Calu3 (cell line): ENCODE measurements around the gene RPP25L. TPM values are rescaled to one million over a fixed set of nuclear protein-coding genes. Genes with fewer than 3 reads are reported as not detected.
A peak's percentile ranks its signal among the peaks of the same experiment; 100 is the strongest.

ENCODE experiments used
- BruUV-seq: library from RNA; stranded (reverse); fragments of 400-500 nt; replicated peaks from 2 replicates; lab custom pipeline; 2021; lab: Mats Ljungman, UMichigan
- CTCF ChIA-PET: fragments of 300-600 bp; sonication (Branson Sonifier 250); formaldehyde crosslinking; loops from one replicate; lab custom pipeline; 2022; ENCODE audit warnings: antibody characterized with exemption; lab: Charles Lee
- DNase-seq: peaks from one replicate; pipeline ENCODE4 v3.0.0; 2022
- H3K27ac Mint-ChIP-seq: one replicate; pipeline ENCODE4 v1.8.0; 2022; ENCODE audit warnings: mixed read lengths; ENCODE audit not compliant: unreplicated experiment
- H3K27me3 Mint-ChIP-seq: one replicate; pipeline ENCODE4 v1.8.0; 2022; ENCODE audit warnings: mixed read lengths; ENCODE audit not compliant: unreplicated experiment
- H3K36me3 Mint-ChIP-seq: one replicate; pipeline ENCODE4 v1.8.0; 2022; ENCODE audit warnings: mild to moderate bottlenecking, moderate library complexity, mixed read lengths; ENCODE audit not compliant: insufficient read depth, unreplicated experiment
- H3K4me1 Mint-ChIP-seq: one replicate; pipeline ENCODE4 v1.8.0; 2022; ENCODE audit warnings: mild to moderate bottlenecking, low read depth, mixed read lengths; ENCODE audit not compliant: unreplicated experiment
- H3K4me3 Mint-ChIP-seq: one replicate; pipeline ENCODE4 v1.8.0; 2022; ENCODE audit warnings: mild to moderate bottlenecking, low read depth, moderate library complexity, mixed read lengths; ENCODE audit not compliant: unreplicated experiment
- H3K9me3 Mint-ChIP-seq: one replicate; pipeline ENCODE4 v1.8.0; 2022; ENCODE audit warnings: low read depth, mixed read lengths; ENCODE audit not compliant: unreplicated experiment
- intact Hi-C: fragments of 100-400 bp; cut with micrococcal nuclease; formaldehyde crosslinking; loops from one replicate; pipeline ENCODE4 v1.10.0; 2022; ENCODE audit not compliant: unreplicated experiment
- total RNA-seq: library from RNA; stranded (reverse); gene quantifications from 2 replicates; pipeline ENCODE4 v1.2.3, GENCODE V29; 2022
- TF ChIP-seq, protein P1 (sequence below): fragments of 200-600 bp; IDR thresholded peaks from one replicate; pipeline ENCODE4 v1.8.0; 2022; ENCODE audit warnings: antibody characterized with exemption; ENCODE audit not compliant: unreplicated experiment

Gene RPP25L
- total RNA-seq, 1 experiment from 2014 or later = 17.6 TPM

DNA sequence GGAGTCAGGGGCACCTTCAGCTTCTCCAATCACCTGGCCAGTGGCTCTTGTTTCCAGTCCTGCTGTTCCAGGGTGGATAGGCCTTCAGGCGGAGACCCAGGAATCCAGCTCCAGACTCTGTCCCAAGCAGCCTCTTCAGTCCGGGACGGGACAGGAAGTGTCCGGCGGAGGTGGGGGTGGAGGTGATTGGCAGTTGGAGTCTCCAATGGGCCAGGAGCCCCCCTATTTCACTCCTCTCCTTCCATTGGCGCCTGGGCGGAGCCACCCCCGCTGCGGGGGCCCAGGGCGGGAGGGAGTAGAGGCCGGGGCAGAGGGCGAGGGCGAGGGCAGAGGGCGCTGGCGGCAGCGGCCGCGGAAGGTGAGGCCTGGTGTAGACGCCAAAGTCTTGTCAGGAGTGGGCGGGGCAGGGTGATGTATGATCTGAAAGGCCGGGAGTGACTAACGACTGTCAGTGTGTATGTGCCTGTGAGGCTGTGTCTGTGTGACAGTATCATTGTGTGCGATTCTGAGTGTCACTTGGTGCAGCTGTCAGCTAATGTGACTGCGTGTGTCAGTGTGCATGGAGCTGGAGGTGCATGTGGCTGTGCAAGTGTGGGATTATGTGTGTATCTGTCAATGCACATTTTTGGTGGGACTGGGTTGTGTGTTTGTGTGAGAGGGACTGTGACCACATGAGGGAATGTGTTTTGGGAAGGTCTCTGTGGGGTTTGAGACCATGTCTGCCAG lies 40.1 kb upstream of the RPP25L start, which contains the start of gene IL11RA:
TSS of gene IL11RA (plus strand) at position 310 of the 726 bp plus-strand sequence. CDS start 3,033 bp downstream, outside the sequence.
- DNase-seq = peak; percentile 68
- CTCF ChIA-PET = interaction anchor here (1.0 kb wide), 1 partner anchor 13 kb away, joined by 4 read pairs; no protein-coding TSS in a partner anchor
- no peaks in the 10 kb centered on the region for H3K9me3 Mint-ChIP-seq
- intact Hi-C loops = no loop called here
- peaks cover 17% of the 10 kb centered on the region for H3K36me3 Mint-ChIP-seq
- TF ChIP-seq, protein P1, sequence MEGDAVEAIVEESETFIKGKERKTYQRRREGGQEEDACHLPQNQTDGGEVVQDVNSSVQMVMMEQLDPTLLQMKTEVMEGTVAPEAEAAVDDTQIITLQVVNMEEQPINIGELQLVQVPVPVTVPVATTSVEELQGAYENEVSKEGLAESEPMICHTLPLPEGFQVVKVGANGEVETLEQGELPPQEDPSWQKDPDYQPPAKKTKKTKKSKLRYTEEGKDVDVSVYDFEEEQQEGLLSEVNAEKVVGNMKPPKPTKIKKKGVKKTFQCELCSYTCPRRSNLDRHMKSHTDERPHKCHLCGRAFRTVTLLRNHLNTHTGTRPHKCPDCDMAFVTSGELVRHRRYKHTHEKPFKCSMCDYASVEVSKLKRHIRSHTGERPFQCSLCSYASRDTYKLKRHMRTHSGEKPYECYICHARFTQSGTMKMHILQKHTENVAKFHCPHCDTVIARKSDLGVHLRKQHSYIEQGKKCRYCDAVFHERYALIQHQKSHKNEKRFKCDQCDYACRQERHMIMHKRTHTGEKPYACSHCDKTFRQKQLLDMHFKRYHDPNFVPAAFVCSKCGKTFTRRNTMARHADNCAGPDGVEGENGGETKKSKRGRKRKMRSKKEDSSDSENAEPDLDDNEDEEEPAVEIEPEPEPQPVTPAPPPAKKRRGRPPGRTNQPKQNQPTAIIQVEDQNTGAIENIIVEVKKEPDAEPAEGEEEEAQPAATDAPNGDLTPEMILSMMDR = no peak
- H3K27me3 Mint-ChIP-seq = peaks cover 20% of the 10 kb centered on the region
- BruUV-seq = no TSS peak
- peak within 1 kb of the TSS; percentile 86 for H3K4me3 Mint-ChIP-seq
- H3K4me1 Mint-ChIP-seq = peaks cover 29% of the 10 kb centered on the region
- peak within 1 kb of the TSS; percentile 21 for H3K27ac Mint-ChIP-seq

DNA sequence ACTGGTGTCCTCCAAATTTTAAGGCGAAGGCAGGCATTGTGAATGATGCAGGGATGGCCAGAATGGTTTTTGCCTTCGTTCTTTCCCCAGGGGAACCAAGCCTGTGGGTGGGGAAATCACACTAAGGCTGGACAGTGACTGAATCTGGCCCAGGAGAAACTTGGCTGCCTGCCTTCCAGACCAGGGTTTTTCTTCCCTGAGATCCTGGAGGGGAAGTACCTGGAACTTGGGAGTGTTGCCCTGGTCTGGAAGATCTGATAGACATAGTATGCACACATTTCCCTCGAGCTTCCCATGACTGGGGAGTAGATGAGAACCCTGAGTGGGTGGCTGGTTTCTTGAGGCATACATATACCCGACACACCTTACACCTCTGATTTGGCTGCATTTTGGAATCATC lies 39.4 kb upstream of the RPP25L start:
- H3K4me3 Mint-ChIP-seq = peak overlapping the region; percentile 86
- H3K36me3 Mint-ChIP-seq = peaks cover 24% of the 10 kb centered on the region
- intact Hi-C loops = no loop called here
- H3K27ac Mint-ChIP-seq = peak overlapping the region; percentile 21
- H3K9me3 Mint-ChIP-seq = no peaks in the 10 kb centered on the region
- CTCF ChIA-PET = no interaction called here
- TF ChIP-seq, protein P1 = no peak
- BruUV-seq = no TSS peak
- H3K27me3 Mint-ChIP-seq = peaks cover 20% of the 10 kb centered on the region
- DNase-seq = no peak
- peaks cover 29% of the 10 kb centered on the region for H3K4me1 Mint-ChIP-seq

DNA sequence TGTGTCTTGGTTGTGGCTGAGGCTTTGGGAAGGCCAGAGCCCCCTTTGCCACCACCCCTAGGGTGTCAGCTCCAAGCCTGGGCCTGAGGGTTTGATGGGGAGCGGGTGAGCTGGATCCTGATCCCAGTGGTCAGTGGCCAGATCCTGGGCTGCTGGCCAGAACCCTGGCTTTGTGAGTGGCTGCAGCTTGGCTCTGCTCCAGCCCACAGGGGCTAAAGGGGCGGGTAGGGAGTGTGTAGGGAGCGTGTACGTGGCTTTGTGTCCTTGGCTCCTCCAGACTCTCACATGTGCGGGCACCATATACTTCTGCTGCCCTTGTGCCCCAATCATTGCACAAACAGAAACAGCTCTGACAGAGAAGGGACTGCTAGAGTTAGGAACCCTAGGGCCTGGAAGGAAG lies 38.9 kb upstream of the RPP25L start:
- no peak overlapping the region for H3K4me3 Mint-ChIP-seq
- TF ChIP-seq, protein P1 = no peak
- DNase-seq = no peak
- peaks cover 20% of the 10 kb centered on the region for H3K27me3 Mint-ChIP-seq
- no TSS peak for BruUV-seq
- H3K27ac Mint-ChIP-seq = no peak overlapping the region
- intact Hi-C loops = no loop called here
- no peaks in the 10 kb centered on the region for H3K9me3 Mint-ChIP-seq
- CTCF ChIA-PET = no interaction called here
- peaks cover 29% of the 10 kb centered on the region for H3K4me1 Mint-ChIP-seq
- peaks cover 26% of the 10 kb centered on the region for H3K36me3 Mint-ChIP-seq

DNA sequence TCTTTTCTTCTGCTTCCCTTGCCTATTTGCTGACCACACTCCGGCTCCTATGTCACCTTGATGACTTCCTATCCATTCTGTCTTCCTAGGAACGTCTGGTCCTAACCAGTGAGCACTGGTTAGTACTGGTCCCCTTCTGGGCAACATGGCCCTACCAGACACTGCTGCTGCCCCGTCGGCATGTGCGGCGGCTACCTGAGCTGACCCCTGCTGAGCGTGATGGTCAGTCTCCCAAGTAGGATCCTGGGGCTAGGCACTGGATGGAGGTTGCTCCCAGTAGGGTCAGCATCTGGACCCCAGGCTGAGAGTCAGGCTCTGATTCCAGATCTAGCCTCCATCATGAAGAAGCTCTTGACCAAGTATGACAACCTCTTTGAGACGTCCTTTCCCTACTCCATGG lies 36.8 kb upstream of the RPP25L start:
- intact Hi-C loops = no loop called here
- no TSS peak for BruUV-seq
- Mint-ChIP-seq H3K36me3 (peaks cover 21% of the 10 kb centered on the region), H3K27ac (no peak overlapping the region), H3K4me3 (no peak overlapping the region), H3K27me3 (peaks cover 3% of the 10 kb centered on the region), H3K4me1 (peaks cover 29% of the 10 kb centered on the region), H3K9me3 (no peaks in the 10 kb centered on the region)
- CTCF ChIA-PET = no interaction called here
- no peak for DNase-seq
- TF ChIP-seq, protein P1 = no peak
